ENCODE measurements around the gene GABRB1.

GABRB1 gene

DNA sequence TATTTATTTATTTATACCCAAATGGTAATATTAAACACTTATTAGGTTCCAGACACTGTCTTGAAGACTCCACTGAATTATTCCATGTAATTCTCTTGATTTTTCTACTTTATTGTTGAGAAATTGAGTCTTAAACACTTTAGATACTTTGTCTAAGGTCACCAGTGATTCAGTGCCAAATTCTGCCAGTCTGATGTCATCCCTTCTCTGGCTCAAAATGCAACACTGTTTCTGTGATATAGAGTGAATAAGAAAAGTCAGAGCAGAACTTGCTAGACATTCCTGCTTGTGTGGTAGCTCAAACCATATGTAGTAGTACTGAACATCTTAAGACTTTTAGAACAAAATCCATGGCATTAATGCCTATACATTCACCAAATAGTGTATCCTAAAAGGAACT lies 164.3 kb downstream of the GABRB1 start:
- no peak overlapping the region for H3K27ac ChIP-seq
- TF ChIP-seq, protein P1, sequence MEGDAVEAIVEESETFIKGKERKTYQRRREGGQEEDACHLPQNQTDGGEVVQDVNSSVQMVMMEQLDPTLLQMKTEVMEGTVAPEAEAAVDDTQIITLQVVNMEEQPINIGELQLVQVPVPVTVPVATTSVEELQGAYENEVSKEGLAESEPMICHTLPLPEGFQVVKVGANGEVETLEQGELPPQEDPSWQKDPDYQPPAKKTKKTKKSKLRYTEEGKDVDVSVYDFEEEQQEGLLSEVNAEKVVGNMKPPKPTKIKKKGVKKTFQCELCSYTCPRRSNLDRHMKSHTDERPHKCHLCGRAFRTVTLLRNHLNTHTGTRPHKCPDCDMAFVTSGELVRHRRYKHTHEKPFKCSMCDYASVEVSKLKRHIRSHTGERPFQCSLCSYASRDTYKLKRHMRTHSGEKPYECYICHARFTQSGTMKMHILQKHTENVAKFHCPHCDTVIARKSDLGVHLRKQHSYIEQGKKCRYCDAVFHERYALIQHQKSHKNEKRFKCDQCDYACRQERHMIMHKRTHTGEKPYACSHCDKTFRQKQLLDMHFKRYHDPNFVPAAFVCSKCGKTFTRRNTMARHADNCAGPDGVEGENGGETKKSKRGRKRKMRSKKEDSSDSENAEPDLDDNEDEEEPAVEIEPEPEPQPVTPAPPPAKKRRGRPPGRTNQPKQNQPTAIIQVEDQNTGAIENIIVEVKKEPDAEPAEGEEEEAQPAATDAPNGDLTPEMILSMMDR (IDR thresholded peaks at IDR 0.05), result no peak
- H3K4me3 ChIP-seq, result no peak overlapping the region
- DNase-seq (ENCODE audit: low spot score), result no peak

DNA sequence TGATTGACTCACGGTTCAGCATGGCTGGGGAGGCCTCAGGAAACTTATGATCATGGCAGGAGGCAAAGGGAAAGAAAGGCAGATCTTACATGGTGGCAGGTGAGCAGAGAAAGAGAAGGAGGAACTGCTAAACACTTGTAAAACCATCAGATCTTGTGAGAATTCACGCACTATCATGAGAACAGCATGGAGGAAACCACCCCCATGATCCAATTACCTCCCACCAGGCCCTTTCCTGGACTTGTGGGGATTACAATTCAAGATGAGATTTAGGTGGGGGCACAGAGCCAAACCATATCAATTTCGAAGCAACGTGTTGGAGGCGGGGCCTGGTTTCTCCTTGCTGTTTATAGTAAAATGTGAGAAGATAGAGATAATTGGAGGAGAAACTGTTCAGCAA lies 167.4 kb downstream of the GABRB1 start:
- H3K4me3 ChIP-seq, result no peak overlapping the region
- H3K27ac ChIP-seq, result no peak overlapping the region
- TF ChIP-seq, protein P1 (IDR thresholded peaks at IDR 0.05), result no peak
- DNase-seq (ENCODE audit: low spot score), result no peak

DNA sequence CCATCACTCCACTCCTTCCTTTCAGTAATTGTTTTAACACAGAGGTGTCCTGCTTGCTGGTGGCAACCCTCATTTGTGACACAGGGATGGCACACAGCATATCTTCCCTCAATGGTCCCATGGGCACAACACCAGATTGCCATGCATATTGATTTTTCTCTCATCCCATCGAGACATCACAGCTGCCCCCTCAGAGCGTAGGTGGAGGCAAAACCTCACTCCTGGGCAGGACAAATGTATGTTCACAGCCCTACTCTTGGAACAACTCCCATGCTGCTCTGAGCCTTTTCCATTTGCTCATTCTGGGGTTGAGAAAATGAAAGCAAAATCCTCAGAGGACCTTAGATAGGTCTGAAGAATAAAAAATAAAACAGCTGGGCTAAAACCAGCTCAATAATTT lies 172.2 kb downstream of the GABRB1 start:
- no peak for DNase-seq (ENCODE audit: low spot score)
- Histone ChIP-seq H3K27ac (no peak overlapping the region), H3K4me3 (peak overlapping the region; percentile 18)
- TF ChIP-seq, protein P1 (IDR thresholded peaks at IDR 0.05), result no peak

- Histone ChIP-seq H3K4me3 (no peak overlapping the region), H3K27ac (no peak overlapping the region)
- no peak for DNase-seq (ENCODE audit: low spot score)
- TF ChIP-seq, protein P1 (IDR thresholded peaks at IDR 0.05), result no peak
These were observed 176.2 kb downstream of the GABRB1 start for GRCh38 chr4:47207555-47207954.

- Histone ChIP-seq H3K4me3 (no peak overlapping the region), H3K27ac (no peak overlapping the region)
- TF ChIP-seq, protein P1 (IDR thresholded peaks at IDR 0.05), result no peak
- DNase-seq (ENCODE audit: low spot score), result no peak
These were observed 178.5 kb downstream of the GABRB1 start for GRCh38 chr4:47209833-47210232.

GRCh38 chr4:47210828-47211227 lies 179.5 kb downstream of the GABRB1 start:
- DNase-seq (ENCODE audit: low spot score), result no peak
- Histone ChIP-seq H3K27ac (no peak overlapping the region), H3K4me3 (no peak overlapping the region)
- TF ChIP-seq, protein P1 (IDR thresholded peaks at IDR 0.05), result no peak

- no peak overlapping the region for H3K27ac ChIP-seq
- TF ChIP-seq, protein P1 (IDR thresholded peaks at IDR 0.05), result no peak
- no peak overlapping the region for H3K4me3 ChIP-seq
- no peak for DNase-seq (ENCODE audit: low spot score)
These were observed 181.7 kb downstream of the GABRB1 start for GRCh38 chr4:47213106-47213505.

All from coronary artery (tissue), 2 donors.